GF-D8 (cell line): ENCODE results near the gene APOBEC3C.
"Not testable (repeated sequence)": the region's sequence is repeated elsewhere in the genome, so short reads cannot be mapped to it uniquely, and the experiment has no call there.

Experiments
- DNase-seq: peaks from one replicate; lab custom pipeline; 2025; lab: John Stamatoyannopoulos, UW

The APOBEC3C gene

GRCh38 chr22:39013942-39014722, at the start of gene APOBEC3C:
APOBEC3C (plus strand) TSS chr22:39014257; CDS start chr22:39014363, 106 bp downstream.
- DNase-seq: peak; percentile 60

- no peak for DNase-seq
Observed at GRCh38 chr22:38964306-38964705, 49.8 kb upstream of the APOBEC3C start.

- DNase-seq: no peak
Observed at GRCh38 chr22:38964989-38965388, 49.1 kb upstream of the APOBEC3C start.

GRCh38 chr22:38965614-38966379, 48.3 kb upstream of the APOBEC3C start:
- no peak for DNase-seq

- no peak for DNase-seq
Observed at GRCh38 chr22:38966380-38966702, 47.7 kb upstream of the APOBEC3C start.

- no peak for DNase-seq
Observed at GRCh38 chr22:38966942-38967341, 47.1 kb upstream of the APOBEC3C start.

GRCh38 chr22:38967451-38968450, 46.3 kb upstream of the APOBEC3C start:
- DNase-seq: no peak

- no peak for DNase-seq
Observed at GRCh38 chr22:38968801-38969200, 45.3 kb upstream of the APOBEC3C start.

- DNase-seq: no peak
Observed at GRCh38 chr22:38970551-38970950, 43.5 kb upstream of the APOBEC3C start.

- no peak for DNase-seq
Observed at GRCh38 chr22:38971202-38971601, 42.9 kb upstream of the APOBEC3C start.

- DNase-seq: no peak
Observed at GRCh38 chr22:38971791-38972190, 42.3 kb upstream of the APOBEC3C start.

- no peak for DNase-seq
Observed at GRCh38 chr22:38972558-38972957, 41.5 kb upstream of the APOBEC3C start.

GRCh38 chr22:38973289-38974169, 40.5 kb upstream of the APOBEC3C start:
- DNase-seq: no peak

- DNase-seq: no peak
Observed at GRCh38 chr22:38974170-38974825, 39.8 kb upstream of the APOBEC3C start.

GRCh38 chr22:38974826-38975175, 39.3 kb upstream of the APOBEC3C start:
- DNase-seq: no peak

GRCh38 chr22:38977289-38977688, 36.8 kb upstream of the APOBEC3C start:
- not testable (repeated sequence) for DNase-seq

GRCh38 chr22:38980587-38980986, 33.5 kb upstream of the APOBEC3C start:
- DNase-seq: not testable (repeated sequence)

- DNase-seq: peak; percentile 24
Observed at GRCh38 chr22:38981005-38981991, 32.8 kb upstream of the APOBEC3C start.
